Measurements from ENCODE around the gene CLIP2. TPM values are rescaled to one million over a fixed set of nuclear protein-coding genes. Genes with fewer than 3 reads are reported as not detected.
A peak's percentile ranks its signal among the peaks of the same experiment; 100 is the strongest.

Gene CLIP2
- polyA plus RNA-seq, 3 donors: 1.1 to 5.2 (median 1.3) TPM

- Mint-ChIP-seq H3K4me3 (peak overlapping the region; percentile 39 to 82), H3K27me3 (ENCODE audit: low read depth in 3 of 3) (peaks cover 32 to 44% (median 42%) of the 10 kb centered on the region in 3 donors), H3K4me1 (peaks cover 13% of the 10 kb centered on the region), H3K36me3 (peaks cover 0 to 3% of the 10 kb centered on the region in 2 donors), H3K27ac (peak overlapping the region in 3 of 7 donors; percentile 56 to 73 (median 66)), H3K9me3 (peaks cover 0 to 10% (median 9%) of the 10 kb centered on the region in 7 donors)
- TF ChIP-seq CTCF (IDR thresholded peaks at IDR 0.05): no peak
- H2AFZ ChIP-seq (ENCODE audit: insufficient read depth, low read depth, low read length, poor library complexity, severe bottlenecking): peak overlapping the region; percentile 22
- peak in 1 of 3 donors; percentile 16 for DNase-seq
- H3K36me3 ChIP-seq (replicated peaks in 1 of 2; ENCODE audit: control insufficient read depth in 1 of 2, insufficient read depth in 2 of 2, low read length in 2 of 2): no peaks in the 10 kb centered on the region
- H3K4me3 ChIP-seq (replicated peaks in 1 of 3; ENCODE audit: low read depth in 2 of 3, low read length in 3 of 3): no peak overlapping the region
- H3K27me3 ChIP-seq (ENCODE audit: control insufficient read depth in 2 of 2, insufficient read depth in 2 of 2, low read length in 2 of 2): peaks cover 4 to 40% of the 10 kb centered on the region in 2 donors
- peaks cover 10 to 13% of the 10 kb centered on the region in 2 donors for H3K4me1 ChIP-seq (ENCODE audit: control insufficient read depth in 1 of 2, insufficient read depth in 2 of 2, low read length in 2 of 2)
- WGBS (ENCODE audit: insufficient coverage): 58% methylated on average over 5 of the region's 15 CpGs
- H3K9ac ChIP-seq (ENCODE audit: insufficient read depth, low read length, poor library complexity, severe bottlenecking): no peak overlapping the region
- peaks cover 0 to 5% of the 10 kb centered on the region in 2 donors for H3K9me3 ChIP-seq (replicated peaks in 1 of 2; ENCODE audit: control insufficient read depth in 1 of 2, insufficient read depth in 1 of 2, low read length in 2 of 2)
- no peak overlapping the region for H3K27ac ChIP-seq (ENCODE audit: low read depth in 1 of 2, low read length in 2 of 2)
- no peak overlapping the region for H3K4me2 ChIP-seq (replicated peaks; ENCODE audit: extremely low read depth, low read length, poor library complexity, severe bottlenecking)
- H4K20me1 ChIP-seq (ENCODE audit: insufficient read depth, low read length): no peaks in the 10 kb centered on the region
- intact Hi-C loops (cut with micrococcal nuclease): loop anchor here (5.0 kb wide), 4 partner anchors 39 to 114 kb away; no protein-coding TSS in a partner anchor
- no peaks in the 10 kb centered on the region for H3K79me2 ChIP-seq (ENCODE audit: insufficient read depth, low read length)
These were observed 163.6 kb downstream of the CLIP2 start for GRCh38 chr7:74452748-74453321.

- Mint-ChIP-seq H3K9me3 (peaks cover 0 to 10% (median 9%) of the 10 kb centered on the region in 7 donors), H3K27me3 (ENCODE audit: low read depth in 3 of 3) (peaks cover 32 to 43% (median 42%) of the 10 kb centered on the region in 3 donors), H3K4me3 (peak within 1 kb of the TSS; percentile 39 to 82), H3K36me3 (peaks cover 0 to 3% of the 10 kb centered on the region in 2 donors), H3K27ac (peak within 1 kb of the TSS in 3 of 7 donors; percentile 56 to 73 (median 66)), H3K4me1 (peaks cover 13% of the 10 kb centered on the region)
- peak within 1 kb of the TSS; percentile 46 for H2AFZ ChIP-seq (ENCODE audit: insufficient read depth, low read depth, low read length, poor library complexity, severe bottlenecking)
- peak within 1 kb of the TSS; percentile 67 for H3K4me2 ChIP-seq (replicated peaks; ENCODE audit: extremely low read depth, low read length, poor library complexity, severe bottlenecking)
- H3K79me2 ChIP-seq (ENCODE audit: insufficient read depth, low read length): no peaks in the 10 kb centered on the region
- peaks cover 0 to 5% of the 10 kb centered on the region in 2 donors for H3K9me3 ChIP-seq (replicated peaks in 1 of 2; ENCODE audit: control insufficient read depth in 1 of 2, insufficient read depth in 1 of 2, low read length in 2 of 2)
- peaks cover 10 to 13% of the 10 kb centered on the region in 2 donors for H3K4me1 ChIP-seq (ENCODE audit: control insufficient read depth in 1 of 2, insufficient read depth in 2 of 2, low read length in 2 of 2)
- DNase-seq: peak in 1 of 3 donors; percentile 13
- no peaks in the 10 kb centered on the region for H3K36me3 ChIP-seq (replicated peaks in 1 of 2; ENCODE audit: control insufficient read depth in 1 of 2, insufficient read depth in 2 of 2, low read length in 2 of 2)
- H3K27ac ChIP-seq (ENCODE audit: low read depth in 1 of 2, low read length in 2 of 2): no peak within 1 kb of the TSS
- H4K20me1 ChIP-seq (ENCODE audit: insufficient read depth, low read length): no peaks in the 10 kb centered on the region
- intact Hi-C loops (cut with micrococcal nuclease): loop anchor here (5.0 kb wide), 4 partner anchors 39 to 114 kb away; no protein-coding TSS in a partner anchor
- peaks cover 4 to 40% of the 10 kb centered on the region in 2 donors for H3K27me3 ChIP-seq (ENCODE audit: control insufficient read depth in 2 of 2, insufficient read depth in 2 of 2, low read length in 2 of 2)
- H3K4me3 ChIP-seq (replicated peaks in 1 of 3; ENCODE audit: low read depth in 2 of 3, low read length in 3 of 3): peak within 1 kb of the TSS in 1 of 3 experiments; percentile 53
- TF ChIP-seq CTCF (IDR thresholded peaks at IDR 0.05): no peak
- 0% methylated on average over 28 of the region's 62 CpGs for WGBS (ENCODE audit: insufficient coverage)
- H3K9ac ChIP-seq (ENCODE audit: insufficient read depth, low read length, poor library complexity, severe bottlenecking): peak within 1 kb of the TSS; percentile 4
These were observed 164.3 kb downstream of the CLIP2 start, which contains the start of gene GTF2IRD1 for GRCh38 chr7:74453322-74454011. Gene GTF2IRD1, plus strand, starts transcription at chr7:74453906. Its CDS starts 54,175 bp downstream, at chr7:74508081.

Data from CD14-positive monocyte (primary cell).